Cerebellar cortex (tissue), 1 donor: ENCODE data around the gene RPA4.
"Not testable (repeated sequence)": the region's sequence is repeated elsewhere in the genome, so short reads cannot be mapped to it uniquely, and the experiment has no call there.

ENCODE experiments used
- DNase-seq: peaks from one replicate; pipeline ENCODE4 v3.0.0-alpha.2; 2015; ENCODE audit warnings: low spot score

The RPA4 gene

GRCh38 chrX:96883608-96884007, at the start of gene RPA4:
Gene RPA4 (plus strand): TSS chrX:96883908. CDS start chrX:96884311, 403 bp downstream.
- DNase-seq: no peak

- DNase-seq: no peak
Measured at GRCh38 chrX:96834137-96834536, 49.6 kb upstream of the RPA4 start.

DNA sequence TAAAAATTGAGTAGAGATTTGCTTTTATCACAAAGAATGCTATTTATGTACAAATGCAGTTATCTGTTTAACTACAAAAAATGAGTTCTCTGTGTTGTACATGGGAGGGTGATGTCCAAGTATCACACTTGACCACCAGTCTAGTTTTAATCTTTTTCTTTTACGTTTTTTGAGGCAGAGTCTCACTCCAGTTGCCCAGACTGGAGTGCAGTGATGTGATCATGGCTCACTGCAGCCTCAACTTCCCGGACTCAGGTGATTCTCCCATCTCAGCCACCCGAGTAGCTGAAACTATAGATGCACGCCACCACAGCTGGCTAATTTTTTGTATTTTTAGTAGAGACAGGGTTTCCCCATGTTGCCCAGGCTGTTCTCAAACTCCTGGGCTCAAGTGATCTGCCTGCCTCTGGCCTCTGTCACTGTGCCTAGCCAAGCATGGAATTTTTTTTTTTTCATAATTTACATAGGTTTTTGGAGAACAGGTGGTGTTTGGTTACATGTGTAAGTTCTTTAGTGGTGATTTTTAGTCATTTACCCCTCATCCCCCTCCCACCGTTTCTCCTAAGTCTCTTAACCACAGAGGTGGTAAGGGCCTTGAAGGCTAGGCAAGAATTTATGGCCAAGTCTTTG, 47.9 kb upstream of the RPA4 start:
- no peak for DNase-seq

DNA sequence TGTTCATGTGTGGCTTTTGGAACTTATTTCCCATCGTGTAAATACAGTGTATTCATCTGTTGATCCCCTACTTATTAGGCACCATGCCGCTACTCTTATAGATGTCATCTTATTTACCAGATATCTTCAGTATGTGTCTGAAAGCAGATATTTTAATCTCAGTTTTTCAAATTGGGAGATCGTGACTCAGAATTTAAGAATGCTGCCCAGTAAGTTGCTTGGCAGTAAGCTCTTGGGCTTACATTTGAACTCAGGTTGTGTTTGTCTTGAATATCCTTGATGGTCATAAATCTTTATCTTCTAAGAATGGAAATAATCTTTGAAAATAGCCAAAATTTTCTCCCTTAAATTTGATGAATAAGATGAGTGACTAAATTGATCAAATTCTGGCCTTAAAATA, 45.9 kb upstream of the RPA4 start:
- no peak for DNase-seq

GRCh38 chrX:96838537-96838936, 45.2 kb upstream of the RPA4 start:
- no peak for DNase-seq

GRCh38 chrX:96841325-96841724, 42.4 kb upstream of the RPA4 start:
- DNase-seq: no peak

DNA sequence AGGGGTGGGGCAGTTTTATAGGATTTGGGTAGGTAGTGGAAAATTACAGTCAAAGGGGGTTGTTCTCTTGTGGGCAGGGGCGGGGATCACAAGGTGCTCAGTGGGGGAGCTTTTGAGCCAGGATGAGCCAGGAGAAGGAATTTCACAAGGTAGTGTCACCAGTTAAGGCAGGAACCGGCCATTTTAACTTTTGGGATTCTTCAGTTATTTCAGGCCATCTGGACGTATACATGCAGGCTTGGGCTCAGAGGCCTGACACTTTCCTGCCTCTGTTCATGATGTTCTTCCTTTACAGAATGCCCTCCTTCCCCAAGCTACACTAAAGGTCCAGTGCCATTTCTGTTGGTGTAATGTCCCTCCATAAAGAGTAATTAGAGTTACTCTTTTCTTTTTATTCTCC, 41.8 kb upstream of the RPA4 start:
- DNase-seq: not testable (repeated sequence)

DNA sequence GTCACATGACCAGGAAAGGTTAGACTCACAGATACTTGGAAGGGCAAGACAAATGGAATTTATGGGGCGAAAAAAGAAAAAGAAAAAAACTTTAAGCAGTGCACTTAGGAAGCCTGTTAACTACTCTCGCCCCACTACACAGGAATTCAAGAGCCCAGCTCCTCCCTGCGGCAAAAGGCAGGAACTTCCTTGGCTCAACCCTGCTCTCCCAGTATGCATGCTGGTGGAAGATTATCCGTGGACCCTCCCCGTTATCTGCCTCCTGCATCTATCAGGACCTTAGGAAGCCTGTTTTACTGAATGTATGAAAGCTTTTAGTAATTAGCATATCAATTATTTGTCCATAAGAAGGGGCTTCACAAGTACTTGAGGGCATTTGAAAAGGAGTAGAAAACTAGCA, 40.1 kb upstream of the RPA4 start:
- DNase-seq: no peak

- no peak for DNase-seq
Measured at GRCh38 chrX:96846841-96847240, 36.9 kb upstream of the RPA4 start.

GRCh38 chrX:96859422-96859821, 24.3 kb upstream of the RPA4 start:
- DNase-seq: not testable (repeated sequence)

- no peak for DNase-seq
Measured at GRCh38 chrX:96861218-96861617, 22.5 kb upstream of the RPA4 start.

GRCh38 chrX:96861661-96862060, 22.0 kb upstream of the RPA4 start:
- DNase-seq: no peak

GRCh38 chrX:96884027-96884426, 319 bp downstream of the RPA4 start:
- DNase-seq: no peak

- no peak for DNase-seq
Measured at GRCh38 chrX:96889726-96890125, 6.0 kb downstream of the RPA4 start.

DNA sequence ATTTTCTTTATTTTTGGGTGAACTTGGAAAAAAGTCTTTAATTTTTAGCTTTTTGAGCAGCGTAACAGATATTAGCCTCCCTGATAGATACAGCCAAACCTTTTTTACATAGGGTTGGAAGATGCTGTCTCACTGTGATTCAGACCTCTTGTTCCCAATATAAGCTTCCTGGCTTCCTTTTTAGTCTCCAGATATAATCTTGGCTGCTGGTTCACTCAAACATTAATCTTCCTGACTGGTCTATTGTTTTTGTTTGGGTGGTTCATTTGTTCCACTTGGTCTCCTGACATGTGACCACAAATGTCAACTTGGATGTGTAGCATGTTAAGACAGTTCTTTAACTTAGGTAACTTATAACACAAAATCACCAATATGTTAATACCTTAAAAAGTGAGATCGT, 23.0 kb downstream of the RPA4 start:
- no peak for DNase-seq

DNA sequence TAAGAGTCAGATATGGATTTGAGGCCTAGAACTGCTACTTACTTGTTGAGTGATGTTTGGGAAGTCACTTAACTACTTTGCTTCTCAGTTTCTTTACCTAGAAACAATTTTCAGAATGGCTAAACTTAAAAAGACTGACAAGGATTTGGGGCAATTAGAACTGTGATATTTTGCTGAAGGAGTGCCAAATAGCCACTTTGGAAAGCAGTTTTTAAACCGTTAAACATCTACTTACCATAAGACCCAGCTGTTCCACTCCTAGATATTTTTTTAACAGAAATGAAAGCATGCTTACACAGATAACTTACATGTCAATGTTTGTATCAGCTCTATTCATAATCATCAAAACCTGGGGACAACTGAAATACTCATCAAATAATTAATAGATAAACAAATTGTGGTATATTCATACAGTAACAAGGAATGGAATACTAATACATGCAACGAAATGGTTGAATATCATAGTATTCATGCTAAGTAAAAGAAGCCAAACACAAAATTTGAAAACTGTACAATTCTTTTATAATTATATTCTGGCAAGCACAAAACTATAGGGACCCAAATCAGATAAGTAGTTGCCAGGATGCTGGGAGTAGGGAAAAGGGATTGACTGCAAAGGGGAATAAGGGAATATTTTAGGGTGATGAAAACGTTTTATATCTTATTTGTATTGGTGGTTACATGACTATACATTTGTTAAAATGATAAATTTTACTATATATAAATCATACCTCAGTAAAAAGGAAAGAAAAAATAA, 24.0 kb downstream of the RPA4 start:
- no peak for DNase-seq

GRCh38 chrX:96909291-96909690, 25.6 kb downstream of the RPA4 start:
- DNase-seq: no peak

DNA sequence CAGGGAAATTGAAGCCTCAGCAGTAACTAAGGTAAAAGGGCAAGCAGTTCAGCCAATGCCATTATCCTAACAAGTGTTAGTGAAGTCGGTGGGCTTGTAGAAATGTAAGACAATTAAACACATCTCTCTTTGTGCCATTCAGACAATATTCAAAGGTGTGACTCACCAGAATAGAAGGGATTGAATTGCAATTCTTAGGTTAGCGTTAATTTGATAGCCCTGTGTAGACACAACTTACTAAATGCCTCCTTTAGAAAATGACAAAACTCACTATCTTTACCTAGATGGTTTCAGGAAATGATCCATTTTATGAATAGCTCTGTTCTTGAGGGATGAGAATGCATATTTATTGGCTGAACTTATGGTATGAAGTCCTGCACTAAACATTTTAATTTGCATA, 35.2 kb downstream of the RPA4 start:
- no peak for DNase-seq

DNA sequence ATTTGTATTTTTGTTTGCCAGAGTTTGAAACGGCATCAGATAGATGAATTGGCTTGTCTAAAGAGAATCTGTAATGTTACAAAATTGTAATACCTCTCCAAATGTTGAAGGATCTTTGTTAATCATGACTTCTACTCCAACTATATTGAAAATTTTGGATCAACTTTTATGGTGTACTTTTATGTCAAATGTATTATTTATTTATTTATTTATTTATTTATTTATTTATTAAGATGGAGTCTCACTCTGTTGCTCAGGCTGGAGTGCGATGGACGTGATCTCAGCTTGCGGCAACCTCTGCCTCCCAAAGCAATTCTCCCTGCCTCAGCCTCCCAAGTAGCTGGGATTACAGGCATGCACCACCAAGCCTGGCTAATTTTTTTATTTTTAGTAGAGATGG, 36.0 kb downstream of the RPA4 start:
- DNase-seq: no peak

GRCh38 chrX:96924581-96924980, 40.9 kb downstream of the RPA4 start:
- DNase-seq: no peak

- no peak for DNase-seq
Measured at GRCh38 chrX:96929036-96929435, 45.3 kb downstream of the RPA4 start.
